Muscle of leg (tissue), 11 donors: ENCODE data around the gene SLC25A26. TPM values are rescaled to one million over a fixed set of nuclear protein-coding genes. Genes with fewer than 3 reads are reported as not detected.

ENCODE experiments used
- DNase-seq: peaks from one replicate; pipeline ENCODE4 v3.0.0; 2013
- H3K27ac ChIP-seq: one replicate; pipeline ENCODE4 v1.5.1; 2013; ENCODE audit warnings: mild to moderate bottlenecking, low read length, control low read depth
- H3K27me3 ChIP-seq: one replicate; pipeline ENCODE4 v1.6.1; 2013; ENCODE audit warnings: low read length; ENCODE audit not compliant: control insufficient read depth, insufficient read depth
- H3K36me3 ChIP-seq: one replicate; pipeline ENCODE4 v1.6.1; 2013; ENCODE audit warnings: low read length; ENCODE audit not compliant: control insufficient read depth, insufficient read depth
- H3K4me1 ChIP-seq: one replicate; pipeline ENCODE4 v1.6.1; 2013; ENCODE audit warnings: low read length; ENCODE audit not compliant: control insufficient read depth, insufficient read depth
- H3K4me3 ChIP-seq: one replicate; pipeline ENCODE4 v1.5.1; 2013; ENCODE audit warnings: low read length, control low read depth
- H3K9me3 ChIP-seq: replicated peaks from 2 replicates; pipeline ENCODE4 v1.6.1; 2013; ENCODE audit warnings: low read depth, low read length; ENCODE audit not compliant: control insufficient read depth
- WGBS: methylation state at CpG from one replicate; pipeline ENCODE4 v1.1.5; 2013; ENCODE audit warnings: missing lambda C conversion rate; ENCODE audit not compliant: insufficient coverage; 5-methylcytosine and 5-hydroxymethylcytosine counted together
- polyA plus RNA-seq, 8 donors: library from polyadenylated mRNA; unstranded; fragments of 120-200 nt; gene quantifications; one replicate each; pipeline versions ENCODE4 v1.2.1 to v1.2.3, GENCODE V29; 2013; ENCODE audit warnings: inconsistent platforms in 1 of 8, low replicate concordance in 1 of 8; ENCODE audit not compliant: insufficient read length in 8 of 8, insufficient read depth in 1 of 8
- total RNA-seq: library from RNA; stranded (reverse); fragments of 120-200 nt; gene quantifications from one replicate; pipeline ENCODE4 v1.2.4, GENCODE V29; 2013

Gene SLC25A26
- total and polyA plus RNA-seq, 9 donors, result 23.9 to 34.6 (median 28.4) TPM

DNA sequence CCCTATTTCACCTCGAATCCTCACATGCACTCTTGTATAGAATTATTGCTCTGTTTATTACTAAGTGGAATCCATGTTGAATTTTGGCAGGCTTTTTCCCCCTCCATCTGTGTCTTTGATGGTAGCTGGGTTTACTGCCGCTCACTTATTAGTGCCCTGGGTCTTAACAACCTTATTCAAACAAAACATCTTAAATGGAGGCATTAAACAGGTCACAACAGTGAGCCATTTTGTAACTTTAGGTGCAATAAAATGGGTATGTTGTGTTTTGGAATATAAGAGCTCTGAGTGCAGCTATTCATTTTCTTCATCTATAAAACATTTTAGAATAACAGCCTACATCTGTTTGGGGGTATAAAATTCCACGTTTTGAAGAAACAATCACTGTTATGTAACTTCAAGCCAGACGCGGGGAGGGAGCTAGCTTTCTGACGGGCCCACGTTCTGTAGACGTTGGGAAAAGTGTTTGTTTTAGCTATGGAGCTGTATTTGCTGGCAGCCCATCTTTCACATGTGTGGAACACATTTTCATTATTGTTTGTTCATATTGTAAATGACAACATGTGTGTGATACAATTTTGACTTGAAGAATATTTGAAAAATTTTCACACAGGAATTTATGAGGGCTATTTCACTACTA is 122.0 kb downstream of the SLC25A26 start:
- DNase-seq, result peak; percentile 86
- Histone ChIP-seq H3K4me1 (peaks cover 2% of the 10 kb centered on the region), H3K27me3 (no peaks in the 10 kb centered on the region), H3K27ac (peak overlapping the region; percentile 13), H3K36me3 (peaks cover 3% of the 10 kb centered on the region), H3K4me3 (no peak overlapping the region), H3K9me3 (peaks cover 2% of the 10 kb centered on the region)
- 0% methylated on average over 3 of the region's 8 CpGs for WGBS

DNA sequence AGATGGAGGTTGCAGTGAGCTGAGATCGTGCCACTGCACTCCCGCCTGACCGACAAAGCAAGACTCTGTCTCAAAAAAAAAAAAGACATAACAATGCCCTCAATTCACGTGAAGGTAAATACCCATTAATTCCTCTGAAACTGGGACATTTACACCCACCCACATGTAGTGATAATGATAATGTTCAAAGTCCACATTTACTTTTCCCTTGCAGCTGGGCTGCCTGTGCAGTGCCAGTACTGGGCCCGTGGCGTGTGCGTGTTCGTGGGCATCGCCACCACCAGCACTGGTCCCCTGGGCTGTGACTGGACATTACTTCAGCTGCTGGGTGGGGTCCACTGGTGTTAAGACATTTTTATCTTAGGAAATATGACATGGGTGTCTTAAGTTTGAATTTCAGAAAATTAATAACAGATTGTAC is 123.6 kb downstream of the SLC25A26 start:
- no peak overlapping the region for H3K27ac ChIP-seq
- H3K4me3 ChIP-seq, result no peak overlapping the region
- no peak for DNase-seq
- peaks cover 3% of the 10 kb centered on the region for H3K36me3 ChIP-seq
- WGBS, result 80% methylated on average over 5 of the region's 9 CpGs
- H3K9me3 ChIP-seq, result peaks cover 2% of the 10 kb centered on the region
- peaks cover 2% of the 10 kb centered on the region for H3K4me1 ChIP-seq
- H3K27me3 ChIP-seq, result no peaks in the 10 kb centered on the region

DNA sequence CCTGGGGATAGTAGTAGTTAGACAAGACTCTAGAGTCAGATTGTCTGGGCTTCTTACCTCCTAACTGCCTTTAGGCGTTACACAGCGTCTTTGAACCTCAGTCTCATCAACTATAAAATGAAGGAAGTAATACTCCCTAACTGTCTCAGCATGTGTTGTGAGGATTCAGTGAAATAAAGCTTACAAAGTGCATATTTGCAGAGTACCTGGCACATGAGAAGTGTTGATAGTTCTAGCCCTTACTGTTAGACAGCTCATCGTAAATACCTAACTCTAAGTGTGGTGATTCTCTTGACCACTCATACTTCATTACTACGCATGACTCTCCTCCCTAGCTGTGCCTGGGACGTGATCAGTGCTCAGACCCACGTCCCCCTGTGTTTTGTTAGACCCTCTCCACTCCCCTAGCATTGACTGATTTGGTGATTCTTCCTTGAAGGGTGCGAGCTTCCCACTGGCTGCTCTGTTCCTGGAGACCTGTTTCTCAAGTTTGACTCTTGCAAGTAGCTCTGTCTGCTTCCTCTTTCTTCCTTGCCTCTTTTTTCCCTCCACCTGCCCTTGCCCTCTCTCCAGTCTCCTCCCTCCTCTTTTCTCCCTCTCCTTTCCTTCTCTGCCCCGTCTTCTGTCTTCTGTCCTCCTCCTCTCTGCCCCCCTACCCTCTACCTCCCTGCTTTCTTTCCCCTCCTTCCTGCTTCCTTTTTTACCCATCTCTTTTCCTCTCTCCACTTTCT is 124.2 kb downstream of the SLC25A26 start:
- peaks cover 2% of the 10 kb centered on the region for H3K9me3 ChIP-seq
- H3K4me3 ChIP-seq, result no peak overlapping the region
- no peaks in the 10 kb centered on the region for H3K27me3 ChIP-seq
- peaks cover 3% of the 10 kb centered on the region for H3K36me3 ChIP-seq
- 68% methylated on average over 5 of the region's 8 CpGs for WGBS
- no peak for DNase-seq
- H3K4me1 ChIP-seq, result peaks cover 2% of the 10 kb centered on the region
- H3K27ac ChIP-seq, result no peak overlapping the region

DNA sequence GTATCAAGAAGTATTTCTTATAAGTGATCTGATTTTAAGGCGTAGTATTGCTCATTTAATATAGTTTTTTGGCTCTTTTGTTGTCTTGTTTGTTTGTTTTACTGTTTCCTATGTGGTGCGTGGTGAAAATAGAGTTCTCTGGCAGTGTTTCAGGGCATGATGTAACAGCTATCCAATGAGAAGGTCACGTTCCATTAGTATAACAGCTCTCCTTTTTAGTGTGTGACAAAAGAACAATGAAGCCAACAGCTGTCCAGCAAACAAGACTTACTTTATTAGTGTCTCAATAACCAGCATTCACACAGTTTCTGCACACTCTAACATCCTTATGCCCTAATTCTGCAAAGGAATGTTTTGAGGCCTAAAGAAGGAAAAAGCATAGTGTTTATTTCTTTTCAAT is 127.9 kb downstream of the SLC25A26 start:
- Histone ChIP-seq H3K27me3 (no peaks in the 10 kb centered on the region), H3K36me3 (peaks cover 3% of the 10 kb centered on the region), H3K9me3 (no peaks in the 10 kb centered on the region), H3K4me1 (peaks cover 5% of the 10 kb centered on the region), H3K4me3 (no peak overlapping the region), H3K27ac (peak overlapping the region; percentile 54)
- WGBS, result no CpG with 5 or more reads among the region's 3 CpGs
- DNase-seq, result peak; percentile 93

DNA sequence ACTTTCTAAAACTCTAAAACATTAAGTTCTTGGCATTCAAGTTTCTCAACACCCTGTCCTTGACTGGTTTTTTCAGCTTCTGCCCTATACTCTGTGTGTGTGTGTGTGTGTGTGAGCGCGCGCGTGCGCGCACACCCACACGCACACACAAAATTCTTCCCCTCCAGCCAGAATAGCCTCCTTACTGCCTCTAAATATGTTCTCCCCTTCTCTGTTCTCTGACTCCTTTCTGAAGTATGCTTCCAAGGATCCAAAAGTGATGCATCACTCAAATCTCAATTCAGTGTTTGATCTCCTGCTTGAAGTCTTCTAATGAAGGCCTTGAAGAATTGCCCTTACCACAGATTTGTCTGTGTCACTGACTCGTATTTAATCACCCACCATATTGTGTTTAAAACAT is 129.8 kb downstream of the SLC25A26 start:
- peaks cover 2% of the 10 kb centered on the region for H3K4me1 ChIP-seq
- H3K9me3 ChIP-seq, result no peaks in the 10 kb centered on the region
- peaks cover 3% of the 10 kb centered on the region for H3K36me3 ChIP-seq
- H3K4me3 ChIP-seq, result no peak overlapping the region
- no peaks in the 10 kb centered on the region for H3K27me3 ChIP-seq
- H3K27ac ChIP-seq, result no peak overlapping the region
- 100% methylated on average over 3 of the region's 8 CpGs for WGBS
- DNase-seq, result no peak

DNA sequence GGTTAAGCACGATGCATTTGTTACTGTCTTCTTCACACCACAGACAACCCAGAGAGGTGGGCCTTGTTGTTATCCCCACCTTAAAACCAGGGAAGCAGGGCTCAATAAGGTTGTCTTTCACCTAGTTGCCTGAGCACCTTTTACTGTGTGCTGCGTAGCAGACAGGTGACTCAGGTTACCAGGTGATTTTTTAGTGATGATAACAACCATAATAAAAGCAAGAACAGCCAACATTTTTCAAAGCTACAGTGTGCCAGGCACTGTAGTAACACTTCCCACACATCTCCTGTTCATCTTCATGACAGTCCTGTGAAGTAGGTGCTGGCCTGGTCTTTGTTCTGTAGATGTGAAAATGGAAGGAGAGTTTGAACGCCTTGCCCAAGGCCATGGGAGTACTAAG is 132.2 kb downstream of the SLC25A26 start:
- peaks cover 2% of the 10 kb centered on the region for H3K4me1 ChIP-seq
- no peaks in the 10 kb centered on the region for H3K36me3 ChIP-seq
- H3K9me3 ChIP-seq, result no peaks in the 10 kb centered on the region
- WGBS, result no CpG with 5 or more reads among the region's 3 CpGs
- H3K4me3 ChIP-seq, result no peak overlapping the region
- H3K27ac ChIP-seq, result no peak overlapping the region
- H3K27me3 ChIP-seq, result no peaks in the 10 kb centered on the region
- no peak for DNase-seq

DNA sequence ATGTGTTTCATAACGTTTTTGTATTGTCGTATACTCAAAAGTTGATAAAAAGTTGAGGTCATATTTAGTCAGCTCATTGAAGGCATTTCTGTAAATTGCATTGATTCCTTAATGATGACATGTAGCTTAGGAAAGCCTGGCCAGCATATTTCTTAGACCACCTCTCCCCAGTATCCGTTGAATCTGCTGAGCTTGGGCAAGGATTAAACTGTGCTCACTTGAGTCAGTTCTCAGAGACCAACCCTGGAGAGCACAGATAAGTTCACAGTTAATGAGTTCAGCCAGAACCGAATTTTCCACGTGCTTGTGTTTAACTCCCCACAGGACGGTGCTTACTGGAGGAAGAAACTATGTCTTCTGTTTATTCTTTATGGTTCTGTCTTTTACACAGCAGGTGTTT is 132.7 kb downstream of the SLC25A26 start:
- Histone ChIP-seq H3K4me3 (no peak overlapping the region), H3K27ac (no peak overlapping the region), H3K27me3 (no peaks in the 10 kb centered on the region), H3K36me3 (no peaks in the 10 kb centered on the region), H3K9me3 (no peaks in the 10 kb centered on the region), H3K4me1 (peaks cover 2% of the 10 kb centered on the region)
- 60% methylated on average over 1 of the region's 6 CpGs for WGBS
- peak; percentile 78 for DNase-seq

DNA sequence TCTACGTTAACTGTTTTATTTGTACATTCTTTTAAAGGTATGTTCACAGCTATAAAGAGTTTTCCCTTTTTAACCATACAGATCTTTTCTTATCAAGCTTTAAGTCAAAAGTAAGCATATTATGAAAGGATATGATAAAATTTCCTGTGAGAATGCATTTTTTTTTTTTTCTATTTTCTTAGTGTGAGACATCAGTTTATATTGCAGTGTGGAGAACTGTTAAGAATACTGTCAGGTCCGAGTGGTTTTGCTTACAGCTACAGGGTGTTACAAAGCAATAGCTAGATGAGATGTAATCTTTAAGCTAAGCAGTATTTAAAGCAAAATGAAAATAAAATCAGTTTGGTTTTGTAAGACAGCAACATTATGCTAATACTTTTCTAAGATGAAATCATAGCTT is 133.2 kb downstream of the SLC25A26 start:
- Histone ChIP-seq H3K36me3 (no peaks in the 10 kb centered on the region), H3K27ac (no peak overlapping the region), H3K4me3 (no peak overlapping the region), H3K9me3 (no peaks in the 10 kb centered on the region), H3K27me3 (no peaks in the 10 kb centered on the region), H3K4me1 (peaks cover 2% of the 10 kb centered on the region)
- DNase-seq, result no peak
- no CpG with 5 or more reads among the region's 2 CpGs for WGBS

DNA sequence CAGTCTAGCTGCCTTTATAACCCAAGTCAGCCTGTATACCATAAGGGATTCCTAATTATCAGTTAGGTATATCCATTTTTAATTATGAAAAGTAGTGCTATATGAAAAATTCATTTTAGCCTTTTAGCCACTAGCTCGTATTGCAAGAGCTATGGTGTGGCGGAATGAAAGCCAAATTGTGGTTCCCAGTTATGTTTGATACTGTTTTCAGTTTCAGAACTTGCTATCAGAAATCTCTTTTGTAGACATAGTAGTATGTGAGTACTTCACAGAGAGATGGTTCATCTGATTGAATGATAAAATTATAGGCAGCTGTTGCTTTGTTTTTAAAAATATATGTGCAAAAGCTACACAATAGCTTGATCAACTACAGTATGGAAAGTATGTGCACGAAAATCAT is 134.6 kb downstream of the SLC25A26 start:
- DNase-seq, result no peak
- WGBS, result 92% methylated on average over 2 of the region's 3 CpGs
- Histone ChIP-seq H3K27me3 (no peaks in the 10 kb centered on the region), H3K4me3 (no peak overlapping the region), H3K9me3 (no peaks in the 10 kb centered on the region), H3K36me3 (no peaks in the 10 kb centered on the region), H3K4me1 (peaks cover 2% of the 10 kb centered on the region), H3K27ac (no peak overlapping the region)

DNA sequence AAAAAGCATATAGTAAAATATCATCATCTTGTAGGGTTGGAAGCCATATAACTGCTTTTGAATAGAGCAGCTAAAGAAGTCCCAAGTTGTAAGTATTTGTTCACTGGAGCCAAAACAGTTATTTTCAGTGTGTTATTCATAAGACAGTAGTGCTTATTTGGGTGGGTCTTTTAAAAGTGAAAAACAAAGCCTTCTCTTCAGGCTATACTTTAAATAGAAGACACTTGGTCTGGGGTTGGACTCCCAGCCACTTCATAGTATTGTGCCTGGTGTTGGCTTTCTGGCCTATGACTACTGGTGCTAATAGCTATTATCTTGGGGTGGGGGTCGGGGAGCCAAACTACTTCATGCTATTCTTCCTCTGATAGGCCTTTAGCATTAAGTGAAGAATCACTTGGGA is 135.2 kb downstream of the SLC25A26 start:
- no peaks in the 10 kb centered on the region for H3K9me3 ChIP-seq
- peak; percentile 40 for DNase-seq
- H3K4me3 ChIP-seq, result no peak overlapping the region
- no peak overlapping the region for H3K27ac ChIP-seq
- H3K36me3 ChIP-seq, result no peaks in the 10 kb centered on the region
- H3K4me1 ChIP-seq, result peaks cover 2% of the 10 kb centered on the region
- no peaks in the 10 kb centered on the region for H3K27me3 ChIP-seq
- no CpG with 5 or more reads among the region's 1 CpG for WGBS
